GM23338 (cell line): ENCODE measurements around the gene GABRA1.

Experiments used
- CREB1 ChIP-seq: fragments of 250-450 bp; sonication (Bioruptor Pico); IDR thresholded peaks from 2 replicates; pipeline ENCODE4 v1.5.0; 2020; ENCODE audit warnings: low read depth, mild to moderate bottlenecking, moderate library complexity
- EZH2 ChIP-seq: fragments of 200-600 bp; sonication (generic); IDR thresholded peaks from one replicate; pipeline ENCODE4 v1.8.0; 2017; ENCODE audit warnings: antibody characterized with exemption, mild to moderate bottlenecking, low read depth; ENCODE audit not compliant: unreplicated experiment
- EZH2phosphoT487 ChIP-seq: fragments of 200-600 bp; sonication (generic); IDR thresholded peaks from one replicate; pipeline ENCODE4 v1.8.1; 2018; ENCODE audit warnings: antibody characterized with exemption; ENCODE audit not compliant: unreplicated experiment
- JUNB ChIP-seq: IDR thresholded peaks from one replicate; pipeline ENCODE4 v1.6.1; 2016; ENCODE audit warnings: antibody characterized with exemption; ENCODE audit not compliant: unreplicated experiment
- NANOG ChIP-seq: IDR thresholded peaks from 2 replicates; pipeline ENCODE4 v1.6.1; 2016; ENCODE audit warnings: antibody characterized with exemption, borderline replicate concordance
- POLR2AphosphoS5 ChIP-seq: IDR thresholded peaks from 2 replicates; pipeline ENCODE4 v1.6.1; 2016; ENCODE audit warnings: antibody characterized with exemption, low read depth
- ZNF331 ChIP-seq: fragments of 250-450 bp; sonication (Bioruptor Pico); IDR thresholded peaks from 2 replicates; pipeline ENCODE4 v1.5.0; 2020; ENCODE audit warnings: low read depth, mild to moderate bottlenecking, moderate library complexity
- TF ChIP-seq, protein P1 (sequence below), 2 experiments: fragments of 200-600 bp in 1 of 2; sonication (generic) in 1 of 2; conservative IDR thresholded peaks; 2 replicates each; pipeline versions ENCODE4 v1.5.1 to v1.6.1; 2016 to 2017; ENCODE audit warnings: antibody characterized with exemption in 2 of 2, low read depth in 2 of 2, mild to moderate bottlenecking in 2 of 2, moderate library complexity in 1 of 2
- TF ChIP-seq, protein P2 (sequence below): IDR thresholded peaks from one replicate; pipeline ENCODE4 v1.6.1; 2018; ENCODE audit warnings: antibody characterized with exemption; ENCODE audit not compliant: unreplicated experiment

DNA sequence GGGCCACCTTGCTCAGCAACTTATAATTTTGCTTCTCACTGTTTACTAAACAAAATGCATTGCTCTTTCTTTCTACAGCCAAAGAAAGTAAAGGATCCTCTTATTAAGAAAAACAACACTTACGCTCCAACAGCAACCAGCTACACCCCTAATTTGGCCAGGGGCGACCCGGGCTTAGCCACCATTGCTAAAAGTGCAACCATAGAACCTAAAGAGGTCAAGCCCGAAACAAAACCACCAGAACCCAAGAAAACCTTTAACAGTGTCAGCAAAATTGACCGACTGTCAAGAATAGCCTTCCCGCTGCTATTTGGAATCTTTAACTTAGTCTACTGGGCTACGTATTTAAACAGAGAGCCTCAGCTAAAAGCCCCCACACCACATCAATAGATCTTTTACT is 49.1 kb downstream of the GABRA1 start:
- TF ChIP-seq, protein P1, sequence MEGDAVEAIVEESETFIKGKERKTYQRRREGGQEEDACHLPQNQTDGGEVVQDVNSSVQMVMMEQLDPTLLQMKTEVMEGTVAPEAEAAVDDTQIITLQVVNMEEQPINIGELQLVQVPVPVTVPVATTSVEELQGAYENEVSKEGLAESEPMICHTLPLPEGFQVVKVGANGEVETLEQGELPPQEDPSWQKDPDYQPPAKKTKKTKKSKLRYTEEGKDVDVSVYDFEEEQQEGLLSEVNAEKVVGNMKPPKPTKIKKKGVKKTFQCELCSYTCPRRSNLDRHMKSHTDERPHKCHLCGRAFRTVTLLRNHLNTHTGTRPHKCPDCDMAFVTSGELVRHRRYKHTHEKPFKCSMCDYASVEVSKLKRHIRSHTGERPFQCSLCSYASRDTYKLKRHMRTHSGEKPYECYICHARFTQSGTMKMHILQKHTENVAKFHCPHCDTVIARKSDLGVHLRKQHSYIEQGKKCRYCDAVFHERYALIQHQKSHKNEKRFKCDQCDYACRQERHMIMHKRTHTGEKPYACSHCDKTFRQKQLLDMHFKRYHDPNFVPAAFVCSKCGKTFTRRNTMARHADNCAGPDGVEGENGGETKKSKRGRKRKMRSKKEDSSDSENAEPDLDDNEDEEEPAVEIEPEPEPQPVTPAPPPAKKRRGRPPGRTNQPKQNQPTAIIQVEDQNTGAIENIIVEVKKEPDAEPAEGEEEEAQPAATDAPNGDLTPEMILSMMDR (conservative IDR thresholded peaks at IDR 0.05; ENCODE audit: low read depth in 2 of 2), result no peak
- no peak for TF ChIP-seq JUNB
- TF ChIP-seq, protein P2, sequence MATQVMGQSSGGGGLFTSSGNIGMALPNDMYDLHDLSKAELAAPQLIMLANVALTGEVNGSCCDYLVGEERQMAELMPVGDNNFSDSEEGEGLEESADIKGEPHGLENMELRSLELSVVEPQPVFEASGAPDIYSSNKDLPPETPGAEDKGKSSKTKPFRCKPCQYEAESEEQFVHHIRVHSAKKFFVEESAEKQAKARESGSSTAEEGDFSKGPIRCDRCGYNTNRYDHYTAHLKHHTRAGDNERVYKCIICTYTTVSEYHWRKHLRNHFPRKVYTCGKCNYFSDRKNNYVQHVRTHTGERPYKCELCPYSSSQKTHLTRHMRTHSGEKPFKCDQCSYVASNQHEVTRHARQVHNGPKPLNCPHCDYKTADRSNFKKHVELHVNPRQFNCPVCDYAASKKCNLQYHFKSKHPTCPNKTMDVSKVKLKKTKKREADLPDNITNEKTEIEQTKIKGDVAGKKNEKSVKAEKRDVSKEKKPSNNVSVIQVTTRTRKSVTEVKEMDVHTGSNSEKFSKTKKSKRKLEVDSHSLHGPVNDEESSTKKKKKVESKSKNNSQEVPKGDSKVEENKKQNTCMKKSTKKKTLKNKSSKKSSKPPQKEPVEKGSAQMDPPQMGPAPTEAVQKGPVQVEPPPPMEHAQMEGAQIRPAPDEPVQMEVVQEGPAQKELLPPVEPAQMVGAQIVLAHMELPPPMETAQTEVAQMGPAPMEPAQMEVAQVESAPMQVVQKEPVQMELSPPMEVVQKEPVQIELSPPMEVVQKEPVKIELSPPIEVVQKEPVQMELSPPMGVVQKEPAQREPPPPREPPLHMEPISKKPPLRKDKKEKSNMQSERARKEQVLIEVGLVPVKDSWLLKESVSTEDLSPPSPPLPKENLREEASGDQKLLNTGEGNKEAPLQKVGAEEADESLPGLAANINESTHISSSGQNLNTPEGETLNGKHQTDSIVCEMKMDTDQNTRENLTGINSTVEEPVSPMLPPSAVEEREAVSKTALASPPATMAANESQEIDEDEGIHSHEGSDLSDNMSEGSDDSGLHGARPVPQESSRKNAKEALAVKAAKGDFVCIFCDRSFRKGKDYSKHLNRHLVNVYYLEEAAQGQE, result no peak
- no peak for TF ChIP-seq CREB1 (CRISPR knock-in tag)
- TF ChIP-seq EZH2phosphoT487, result no peak
- TF ChIP-seq POLR2AphosphoS5, result no peak
- no peak for TF ChIP-seq ZNF331 (CRISPR knock-in tag)
- TF ChIP-seq NANOG, result no peak
- no peak for TF ChIP-seq EZH2
